Chondrocyte (in vitro differentiated cells): ENCODE results near the gene ZNF215. TPM values are rescaled to one million over a fixed set of nuclear protein-coding genes. Genes with fewer than 3 reads are reported as not detected.

Experiments used
- DNase-seq: peaks from one replicate; pipeline ENCODE4 v3.0.0; 2021; ENCODE audit warnings: mixed read lengths, low spot score
- H3K27ac Mint-ChIP-seq: one replicate; pipeline ENCODE4 v1.8.0; 2021; ENCODE audit warnings: mild to moderate bottlenecking, moderate library complexity, mixed read lengths; ENCODE audit not compliant: unreplicated experiment
- H3K27me3 Mint-ChIP-seq: 2 replicates; pipeline ENCODE4 v1.8.0; 2021; ENCODE audit warnings: low read depth, mixed read lengths
- H3K36me3 Mint-ChIP-seq: 2 replicates; pipeline ENCODE4 v1.8.0; 2021; ENCODE audit warnings: low read depth, mixed read lengths
- H3K4me1 Mint-ChIP-seq: 2 replicates; pipeline ENCODE4 v1.8.0; 2021; ENCODE audit warnings: low read depth, mild to moderate bottlenecking, mixed read lengths
- H3K4me3 Mint-ChIP-seq: one replicate; pipeline ENCODE4 v1.8.0; 2021; ENCODE audit warnings: mild to moderate bottlenecking, moderate library complexity, mixed read lengths; ENCODE audit not compliant: unreplicated experiment
- H3K9me3 Mint-ChIP-seq: 2 replicates; pipeline ENCODE4 v1.8.0; 2021; ENCODE audit warnings: low read depth, mixed read lengths
- total RNA-seq: library from RNA; stranded (reverse); gene quantifications from 3 replicates; pipeline ENCODE4 v1.2.1, GENCODE V29; 2021
- TF ChIP-seq, protein P1 (sequence below): fragments of 200-600 bp; sonication (generic); IDR thresholded peaks from 2 replicates; pipeline ENCODE4 v1.5.0; 2021; ENCODE audit warnings: antibody characterized with exemption, mild to moderate bottlenecking, moderate library complexity

ZNF215 gene
- total RNA-seq, 1 donor from 2014 or later = 2.4 TPM

DNA sequence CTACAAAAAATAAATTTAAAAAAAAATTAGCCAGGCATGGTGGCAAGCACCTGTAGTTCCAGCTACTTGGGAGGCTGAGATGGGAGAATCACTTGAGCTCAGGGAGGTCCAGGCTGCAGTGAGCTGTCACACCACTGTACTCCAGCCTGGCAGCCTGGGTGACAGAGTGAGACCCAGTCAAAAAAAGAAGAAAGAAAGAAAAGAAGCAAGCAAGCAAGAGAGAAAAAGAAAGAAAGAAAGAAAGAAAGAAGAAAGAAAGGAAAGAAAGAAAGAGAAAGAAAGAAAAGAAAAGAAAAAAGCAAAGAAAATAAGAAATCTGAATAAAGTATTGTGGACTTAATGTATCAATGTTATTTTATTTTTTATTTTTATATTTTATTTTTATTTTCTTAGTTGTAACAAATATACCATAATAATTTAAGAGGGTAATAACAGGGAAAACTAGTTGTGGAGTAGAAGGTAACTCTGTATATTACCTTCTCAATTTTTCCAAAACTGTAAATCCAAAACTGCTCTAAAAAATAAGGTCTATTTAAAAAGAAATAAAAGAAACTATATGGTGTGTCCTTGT, 1.1 kb upstream of the ZNF215 start:
- Mint-ChIP-seq H3K4me3 (peak overlapping the region; percentile 40), H3K36me3 (no peaks in the 10 kb centered on the region), H3K27ac (no peak overlapping the region), H3K4me1 (peaks cover 15% of the 10 kb centered on the region), H3K27me3 (no peaks in the 10 kb centered on the region), H3K9me3 (no peaks in the 10 kb centered on the region)
- TF ChIP-seq, protein P1, sequence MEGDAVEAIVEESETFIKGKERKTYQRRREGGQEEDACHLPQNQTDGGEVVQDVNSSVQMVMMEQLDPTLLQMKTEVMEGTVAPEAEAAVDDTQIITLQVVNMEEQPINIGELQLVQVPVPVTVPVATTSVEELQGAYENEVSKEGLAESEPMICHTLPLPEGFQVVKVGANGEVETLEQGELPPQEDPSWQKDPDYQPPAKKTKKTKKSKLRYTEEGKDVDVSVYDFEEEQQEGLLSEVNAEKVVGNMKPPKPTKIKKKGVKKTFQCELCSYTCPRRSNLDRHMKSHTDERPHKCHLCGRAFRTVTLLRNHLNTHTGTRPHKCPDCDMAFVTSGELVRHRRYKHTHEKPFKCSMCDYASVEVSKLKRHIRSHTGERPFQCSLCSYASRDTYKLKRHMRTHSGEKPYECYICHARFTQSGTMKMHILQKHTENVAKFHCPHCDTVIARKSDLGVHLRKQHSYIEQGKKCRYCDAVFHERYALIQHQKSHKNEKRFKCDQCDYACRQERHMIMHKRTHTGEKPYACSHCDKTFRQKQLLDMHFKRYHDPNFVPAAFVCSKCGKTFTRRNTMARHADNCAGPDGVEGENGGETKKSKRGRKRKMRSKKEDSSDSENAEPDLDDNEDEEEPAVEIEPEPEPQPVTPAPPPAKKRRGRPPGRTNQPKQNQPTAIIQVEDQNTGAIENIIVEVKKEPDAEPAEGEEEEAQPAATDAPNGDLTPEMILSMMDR = no peak
- no peak for DNase-seq

DNA sequence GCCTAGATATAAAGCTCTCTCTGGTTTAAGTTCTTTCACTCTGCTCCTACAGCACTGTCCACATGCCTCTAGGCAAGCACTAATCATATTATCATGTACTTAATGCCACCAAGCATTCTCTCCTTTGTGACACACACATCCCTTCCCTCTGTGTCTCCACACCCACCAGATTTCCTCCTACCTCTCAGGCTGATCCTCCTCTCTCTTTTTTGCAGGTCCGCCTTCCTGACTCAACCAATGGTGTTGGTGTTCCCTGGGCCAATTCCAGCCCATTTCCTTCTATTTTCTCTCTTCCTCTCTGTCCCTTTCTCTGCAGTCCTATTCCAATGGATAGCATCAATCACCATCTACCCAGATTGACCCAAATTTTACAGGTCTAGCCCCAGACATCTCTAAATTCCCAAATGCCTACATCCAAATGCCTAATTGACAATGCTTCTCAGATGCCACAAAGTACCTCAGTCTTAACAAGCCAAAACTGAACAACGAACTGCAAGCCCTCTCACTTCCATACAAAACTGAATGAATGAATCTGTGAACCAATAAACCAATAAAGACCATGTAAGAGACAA, 504 bp upstream of the ZNF215 start:
- TF ChIP-seq, protein P1 = no peak
- peak overlapping the region; percentile 97 for H3K4me3 Mint-ChIP-seq
- no peaks in the 10 kb centered on the region for H3K9me3 Mint-ChIP-seq
- peaks cover 15% of the 10 kb centered on the region for H3K4me1 Mint-ChIP-seq
- H3K36me3 Mint-ChIP-seq = no peaks in the 10 kb centered on the region
- DNase-seq = no peak
- H3K27me3 Mint-ChIP-seq = no peaks in the 10 kb centered on the region
- H3K27ac Mint-ChIP-seq = peak overlapping the region; percentile 89

DNA sequence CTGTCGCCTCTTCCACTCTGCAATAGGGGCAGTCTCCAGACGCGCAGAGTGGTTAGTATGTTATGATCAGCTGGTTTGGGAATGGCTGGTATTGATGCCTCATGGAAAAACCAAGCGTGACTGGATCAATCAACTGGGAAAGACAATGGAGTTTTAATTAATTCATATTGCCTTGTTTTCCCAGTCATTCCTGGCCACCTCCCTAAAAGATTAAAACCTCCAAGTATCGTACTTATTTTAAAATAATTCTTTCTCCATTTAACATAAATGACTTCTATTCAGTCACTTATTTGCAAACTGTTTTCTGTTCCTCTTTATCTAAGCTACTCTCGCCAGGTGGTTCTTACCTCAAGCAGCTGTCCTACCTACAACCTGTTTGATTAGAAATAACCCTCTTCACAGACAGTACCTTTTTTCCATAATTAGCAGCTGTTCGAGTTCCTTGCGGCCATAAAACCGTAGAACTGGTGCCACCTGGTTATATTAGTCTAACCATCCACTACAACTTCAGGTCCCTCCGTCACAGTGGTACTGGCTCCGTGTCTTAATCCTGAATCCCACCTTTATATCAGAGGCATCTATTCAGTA, 898 bp downstream of the ZNF215 start:
- Mint-ChIP-seq H3K4me3 (peak overlapping the region; percentile 97), H3K4me1 (peaks cover 15% of the 10 kb centered on the region), H3K9me3 (no peaks in the 10 kb centered on the region), H3K27me3 (no peaks in the 10 kb centered on the region), H3K36me3 (no peaks in the 10 kb centered on the region), H3K27ac (peak overlapping the region; percentile 89)
- no peak for DNase-seq
- TF ChIP-seq, protein P1 = no peak

DNA sequence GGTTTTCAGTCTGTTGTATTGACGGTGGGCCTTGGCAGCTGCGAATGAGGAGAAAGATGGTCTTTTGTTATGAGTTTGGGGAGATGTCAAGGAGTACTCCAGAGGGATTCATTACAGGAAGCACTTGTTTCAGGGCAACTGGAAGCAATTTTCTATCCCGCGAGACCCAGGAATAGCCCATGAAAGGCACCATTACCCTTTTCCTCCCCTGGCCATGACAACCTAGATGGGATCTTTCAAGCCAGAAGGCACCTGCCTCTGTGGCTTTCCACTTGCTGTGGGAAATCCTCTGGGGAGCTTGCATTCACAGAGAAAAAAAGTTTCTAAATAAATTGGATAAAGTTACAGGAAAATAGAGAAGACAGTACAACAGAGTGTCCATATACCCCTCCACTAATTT, 2.7 kb downstream of the ZNF215 start:
- Mint-ChIP-seq H3K27me3 (no peaks in the 10 kb centered on the region), H3K4me3 (no peak overlapping the region), H3K4me1 (peaks cover 15% of the 10 kb centered on the region), H3K9me3 (no peaks in the 10 kb centered on the region), H3K27ac (no peak overlapping the region), H3K36me3 (peaks cover 2% of the 10 kb centered on the region)
- no peak for DNase-seq
- TF ChIP-seq, protein P1 = no peak

DNA sequence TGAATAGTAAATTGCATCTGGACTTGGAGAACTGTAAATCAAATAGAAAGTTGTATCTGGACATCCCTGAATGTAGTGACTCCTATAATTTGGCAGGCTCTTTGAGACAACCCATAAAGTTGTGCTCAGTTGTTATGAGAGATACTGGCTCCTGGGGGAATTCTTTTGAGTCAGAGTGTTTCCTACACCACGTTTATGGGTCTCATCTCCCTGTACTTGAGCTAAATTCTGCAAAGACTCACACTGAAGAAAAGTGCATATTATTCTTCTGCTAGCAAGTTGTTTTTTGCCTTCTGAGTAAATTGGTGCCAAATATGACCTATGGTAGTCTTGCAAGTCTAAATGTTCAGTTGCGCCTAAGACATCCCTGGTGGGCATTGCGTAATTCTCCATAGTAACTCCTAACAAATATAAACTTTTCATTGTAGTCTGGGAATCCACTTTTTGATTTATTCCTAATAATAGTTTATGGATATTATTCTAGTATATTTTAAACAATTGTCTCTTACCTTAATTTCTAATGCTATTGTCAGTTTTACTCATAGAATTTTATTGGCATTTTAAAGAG, 5.0 kb downstream of the ZNF215 start:
- Mint-ChIP-seq H3K4me3 (no peak overlapping the region), H3K9me3 (no peaks in the 10 kb centered on the region), H3K27me3 (no peaks in the 10 kb centered on the region), H3K27ac (no peak overlapping the region), H3K4me1 (peaks cover 13% of the 10 kb centered on the region), H3K36me3 (peaks cover 2% of the 10 kb centered on the region)
- DNase-seq = no peak
- TF ChIP-seq, protein P1 = no peak
